IPS DF 19.7 (cell line): ENCODE results near the gene CD82.

Experiments used
- DNase-seq: peaks from one replicate; pipeline ENCODE4 v3.0.0-alpha.2; 2013; ENCODE audit warnings: low read depth, low spot score

CD82 gene

GRCh38 chr11:44575962-44576361 is 10.5 kb downstream of the CD82 start:
- no peak for DNase-seq

DNA sequence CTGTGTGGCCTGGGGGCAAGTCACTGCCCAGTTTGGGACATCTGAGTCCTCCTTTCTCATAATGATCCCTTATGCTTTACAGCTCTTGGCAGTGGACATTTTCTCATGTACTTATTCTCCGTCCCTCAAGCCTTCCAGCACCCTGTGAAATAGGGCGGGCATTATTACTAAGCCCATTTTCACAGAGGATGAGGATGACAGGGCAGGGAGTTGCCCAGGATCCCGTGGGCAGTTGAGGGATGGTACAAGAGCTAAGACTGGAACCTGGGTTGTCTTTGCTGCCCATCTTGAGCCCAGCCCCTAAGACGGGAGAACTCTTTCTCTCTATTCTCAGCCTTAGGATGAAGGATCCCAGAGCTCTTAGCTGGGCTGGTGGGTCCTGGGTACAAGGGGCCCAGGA is 11.2 kb downstream of the CD82 start:
- no peak for DNase-seq

- no peak for DNase-seq
Measured at GRCh38 chr11:44577231-44577830, 11.9 kb downstream of the CD82 start.

DNA sequence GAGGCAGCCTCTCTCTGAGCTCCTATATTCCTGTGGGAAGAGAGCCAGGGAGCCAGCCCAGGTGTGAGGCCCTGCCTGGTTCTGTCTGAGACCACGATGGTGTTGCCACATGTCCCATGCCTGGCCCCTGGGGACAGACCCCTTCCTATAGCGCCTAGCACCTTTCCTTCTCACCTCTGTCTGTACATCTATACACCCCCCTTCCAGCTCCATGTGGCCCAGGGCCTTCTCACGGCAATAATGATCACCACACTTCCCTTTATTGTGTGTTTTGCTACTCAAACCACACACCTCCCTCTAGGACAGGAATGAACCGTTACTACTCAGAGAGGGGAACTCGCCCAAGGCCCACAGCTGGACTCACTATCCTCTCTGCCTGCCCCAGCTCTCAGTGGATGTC is 12.8 kb downstream of the CD82 start:
- DNase-seq = no peak

DNA sequence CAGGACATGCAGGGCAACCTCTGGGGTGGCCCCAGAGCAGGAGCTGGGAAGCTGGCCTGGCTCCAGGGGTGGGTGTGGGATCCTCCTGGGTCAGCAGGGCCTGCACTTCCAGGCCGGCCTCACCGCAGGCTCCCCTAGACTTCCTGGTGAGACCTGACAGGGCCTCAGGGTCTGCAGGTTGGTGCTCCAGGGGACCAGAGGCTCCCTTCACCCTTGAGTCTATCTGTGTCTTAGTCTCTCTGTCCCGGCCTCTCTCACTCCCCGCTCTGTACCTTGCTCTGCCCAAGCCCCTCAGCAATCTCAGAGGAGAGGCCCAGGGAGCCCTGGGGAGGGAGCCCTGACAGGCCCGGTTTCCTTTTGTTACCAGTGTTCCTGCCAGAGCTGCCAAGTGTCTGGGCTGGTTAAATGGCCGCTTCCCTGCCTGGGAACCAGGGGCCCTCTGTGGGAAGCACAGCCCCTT is 13.9 kb downstream of the CD82 start:
- DNase-seq = no peak

GRCh38 chr11:44580701-44581100 is 15.2 kb downstream of the CD82 start:
- DNase-seq = no peak

GRCh38 chr11:44581246-44581645 is 15.8 kb downstream of the CD82 start:
- no peak for DNase-seq

DNA sequence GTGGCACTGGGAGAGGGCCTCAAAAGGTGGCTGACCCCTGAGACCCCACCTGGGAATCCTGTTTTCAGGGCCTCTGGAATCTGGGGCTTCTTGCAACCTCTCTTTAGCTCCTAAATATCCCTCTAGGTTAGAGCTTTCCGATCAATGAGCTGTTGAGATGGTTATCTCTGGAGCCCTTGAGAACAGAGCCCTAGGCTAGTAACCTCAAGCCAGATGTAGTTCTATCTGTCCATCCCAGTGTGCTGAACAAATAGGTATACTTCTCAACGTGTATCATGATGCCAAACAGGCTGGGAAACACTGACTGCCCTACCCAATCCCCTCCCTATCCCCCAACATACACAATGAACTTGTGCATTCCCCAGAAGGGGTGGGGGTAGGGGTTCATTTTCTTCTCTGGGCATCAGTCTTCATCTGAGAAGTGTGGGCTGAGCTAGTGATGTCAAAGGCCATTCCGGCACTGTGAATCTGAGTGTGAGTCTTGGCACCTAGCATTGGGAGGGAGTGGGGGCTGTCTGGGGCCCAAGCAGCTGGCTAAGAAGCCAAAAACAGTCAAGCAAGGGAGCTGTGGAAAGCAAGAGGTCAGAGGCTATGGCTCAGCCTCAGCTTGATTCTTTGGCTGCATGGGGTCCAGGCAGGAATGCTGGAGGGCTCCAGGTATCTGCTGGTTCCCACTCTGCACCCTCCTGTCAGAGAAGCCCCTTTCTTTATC is 17.3 kb downstream of the CD82 start:
- no peak for DNase-seq

DNA sequence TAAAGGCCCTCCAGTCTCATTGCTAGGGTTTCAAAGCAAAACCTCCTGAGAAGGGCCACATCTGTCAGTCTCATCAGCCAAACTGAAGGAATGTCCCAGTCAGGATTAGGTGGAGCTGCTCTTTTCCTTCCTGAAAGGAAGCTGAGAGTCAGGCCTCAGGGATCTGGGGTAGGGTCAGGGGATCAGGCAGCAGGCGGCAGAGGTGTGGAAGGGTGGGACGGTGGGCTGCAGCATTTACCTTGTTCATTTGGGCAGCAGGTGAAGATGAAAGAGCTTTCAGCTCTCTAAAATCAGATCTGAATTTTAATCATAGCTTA is 17.8 kb downstream of the CD82 start:
- DNase-seq = no peak

DNA sequence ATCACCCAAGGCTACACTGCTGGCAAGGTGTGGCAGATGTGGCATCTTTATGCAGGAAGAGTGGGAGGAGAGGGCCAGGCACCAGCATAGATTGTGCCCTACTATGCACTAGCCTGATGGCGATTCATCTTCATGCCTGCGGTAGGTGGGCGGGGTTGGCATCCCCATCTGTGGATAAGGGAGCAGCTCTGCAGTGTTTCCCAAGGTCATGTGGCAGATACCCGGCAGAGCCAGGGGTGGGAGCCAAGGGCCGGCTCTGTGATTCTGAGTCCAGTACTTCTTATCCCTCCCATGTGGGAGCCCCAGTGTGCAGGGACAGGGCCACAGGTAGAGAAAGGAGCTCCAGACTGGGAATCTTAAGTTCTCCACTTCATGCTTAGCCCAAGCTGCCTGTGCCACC is 20.0 kb downstream of the CD82 start:
- DNase-seq = no peak

DNA sequence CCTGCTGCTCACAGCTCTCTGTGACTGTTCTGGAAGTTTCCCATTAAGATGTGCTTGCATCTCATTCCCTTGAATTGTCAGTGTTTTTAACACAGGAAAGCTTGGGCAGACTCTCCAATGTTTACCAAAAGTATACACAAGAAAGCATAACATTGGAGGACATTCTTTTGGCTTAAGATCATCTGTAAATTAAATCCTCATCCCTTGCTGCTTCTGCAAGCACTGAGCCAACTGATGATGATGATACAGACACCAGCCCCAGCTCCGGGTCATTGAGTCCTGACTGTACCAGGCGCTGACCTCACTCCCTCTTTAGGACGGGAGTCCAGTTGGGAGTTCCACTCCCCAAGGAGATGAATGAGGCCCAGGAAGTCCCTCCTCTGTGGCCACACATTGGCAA is 23.8 kb downstream of the CD82 start:
- no peak for DNase-seq

GRCh38 chr11:44590769-44591168 is 25.3 kb downstream of the CD82 start:
- DNase-seq = no peak

GRCh38 chr11:44591557-44591956 is 26.1 kb downstream of the CD82 start:
- DNase-seq = no peak

DNA sequence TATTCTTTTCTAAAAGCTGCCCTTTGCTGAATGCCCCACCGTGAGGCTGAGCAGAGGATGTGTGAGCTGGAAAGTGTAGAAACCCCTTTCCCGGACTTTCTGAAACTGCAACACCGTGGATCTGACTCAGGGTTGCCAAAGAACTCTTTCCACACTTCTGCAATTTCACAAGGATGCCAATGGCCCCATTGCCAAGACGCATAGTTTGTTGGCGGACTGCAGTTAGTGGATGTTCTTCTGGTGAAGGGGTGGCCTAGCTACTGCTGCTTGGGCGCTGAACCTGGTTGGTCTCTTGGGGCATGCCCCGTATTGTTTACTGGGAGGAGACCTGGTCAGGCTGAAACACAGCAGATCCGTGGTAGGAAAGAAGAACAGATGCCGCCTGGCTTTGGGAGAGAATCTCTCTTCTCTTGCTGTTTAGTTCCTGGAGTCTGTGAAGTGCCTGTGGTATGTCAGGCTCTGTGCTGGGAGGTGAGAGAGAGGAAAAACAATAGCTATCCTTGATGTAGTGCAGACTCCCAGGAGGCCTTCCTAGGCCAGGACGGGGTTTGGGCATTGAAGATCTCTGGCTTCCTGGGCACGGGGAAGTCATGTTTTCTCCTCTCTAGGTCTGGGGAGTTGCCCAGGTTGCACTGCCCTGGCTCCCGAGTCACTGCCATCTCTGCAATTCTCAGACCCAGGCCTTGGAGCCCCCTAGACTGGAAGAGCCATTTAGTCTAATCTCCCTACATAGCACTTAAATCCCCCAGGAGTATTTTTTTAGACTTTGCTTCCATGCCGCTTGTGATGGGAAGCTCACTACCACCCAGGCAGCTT is 26.9 kb downstream of the CD82 start:
- no peak for DNase-seq

DNA sequence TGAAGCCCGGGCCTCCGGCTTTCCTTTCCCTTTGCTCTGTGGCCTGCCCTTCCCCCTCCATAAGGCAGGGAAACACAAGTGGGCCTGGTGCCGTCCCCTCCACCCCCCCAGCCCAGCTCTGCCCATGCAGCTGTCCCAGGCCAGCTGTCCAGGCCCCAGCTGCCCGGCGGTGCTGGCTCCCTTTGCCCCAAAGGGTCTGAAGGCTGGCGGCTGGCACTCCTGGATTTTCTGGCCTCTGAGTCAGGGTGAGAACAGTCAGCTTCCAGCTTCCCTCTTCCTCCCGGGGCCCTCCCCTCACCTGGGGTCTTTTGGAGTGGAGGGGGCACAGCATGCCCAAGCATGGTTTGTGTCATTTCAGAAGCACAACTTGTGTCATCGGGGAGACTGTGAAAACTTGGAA is 27.8 kb downstream of the CD82 start:
- no peak for DNase-seq

- no peak for DNase-seq
Measured at GRCh38 chr11:44595006-44595405, 29.5 kb downstream of the CD82 start.

GRCh38 chr11:44595964-44596381 is 30.5 kb downstream of the CD82 start:
- no peak for DNase-seq

DNA sequence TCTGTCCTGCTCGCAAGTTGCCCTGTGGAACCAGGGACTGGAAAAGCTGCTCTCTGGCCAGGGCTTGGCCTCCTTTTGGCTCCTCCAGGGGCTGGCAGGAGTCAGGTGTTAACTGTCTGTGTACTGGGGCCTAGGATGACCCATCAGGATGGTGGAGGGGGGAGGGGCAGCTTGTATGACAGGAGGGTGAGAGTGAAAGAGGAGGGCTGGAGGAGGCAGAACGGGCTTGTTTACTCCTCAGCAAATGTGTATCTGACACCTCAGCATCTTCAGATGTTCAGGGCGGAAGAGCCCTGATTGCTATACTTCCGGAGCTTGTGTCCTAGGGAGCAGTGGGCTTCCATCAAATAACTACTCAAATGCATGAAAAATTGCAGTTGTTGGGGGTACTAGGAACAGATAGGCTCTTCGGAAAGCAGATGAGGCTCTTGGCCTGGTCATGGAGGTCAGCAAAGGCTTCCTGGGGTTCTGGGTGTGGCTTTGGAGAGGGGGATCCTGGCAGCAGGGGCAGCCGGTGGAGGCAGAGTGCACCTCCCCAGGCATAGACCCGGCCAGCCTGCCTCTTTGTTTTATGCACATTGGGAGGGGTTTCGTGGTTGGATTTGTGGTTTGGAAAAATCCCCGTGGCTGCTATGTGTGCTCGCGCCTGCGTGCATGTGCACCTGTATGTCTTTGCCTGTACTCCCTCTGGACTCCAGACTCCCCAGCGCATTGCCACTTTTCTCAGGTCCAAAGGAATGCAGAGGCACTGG is 31.2 kb downstream of the CD82 start:
- no peak for DNase-seq

DNA sequence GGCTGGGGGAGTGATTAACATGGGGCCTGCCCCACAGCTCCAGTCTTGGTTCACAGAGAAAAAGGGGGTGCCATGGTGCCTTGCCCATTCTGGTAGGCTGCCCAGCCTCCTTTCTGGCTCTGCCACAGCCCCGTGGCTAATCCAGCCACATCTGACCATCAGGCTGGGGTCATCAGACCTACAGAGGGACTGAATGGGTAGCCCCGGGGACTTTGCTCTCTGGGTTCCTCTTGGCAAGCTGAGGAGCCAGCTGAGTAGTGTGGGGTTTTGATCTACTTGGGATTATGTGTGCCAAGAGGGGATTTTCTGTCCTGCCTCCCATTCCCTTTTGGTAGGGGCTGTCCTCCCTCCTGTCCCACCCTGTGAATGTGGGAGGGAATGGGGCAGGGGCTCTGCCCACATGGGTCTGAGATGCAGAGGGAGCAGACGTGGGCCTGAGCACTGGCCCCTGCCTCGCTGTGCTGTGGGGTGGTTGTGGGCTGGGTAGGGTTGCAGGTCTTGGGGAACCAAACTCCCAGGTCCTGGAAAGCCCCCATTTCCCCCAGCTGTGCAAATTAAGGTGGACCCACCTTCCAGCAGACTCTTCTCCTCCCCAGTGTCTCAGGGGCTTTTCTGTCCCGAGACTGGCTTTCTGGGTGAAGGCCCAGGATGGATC is 32.0 kb downstream of the CD82 start:
- no peak for DNase-seq

- no peak for DNase-seq
Measured at GRCh38 chr11:44598831-44599230, 33.4 kb downstream of the CD82 start.

GRCh38 chr11:44600261-44600660 is 34.8 kb downstream of the CD82 start:
- DNase-seq = no peak
